Measurements from ENCODE around the gene ADCYAP1. TPM values are rescaled to one million over a fixed set of nuclear protein-coding genes. Genes with fewer than 3 reads are reported as not detected.

The ADCYAP1 gene
- total and polyA plus RNA-seq, 10 donors: 0.02 to 0.82 (median 0.34) TPM; not detected in 5

Other genes with a start within 250 kb of the ADCYAP1 start
- gene TYMS, start 247.2 kb upstream of the ADCYAP1 start, total RNA-seq: 10 to 100 TPM in 4 of 7 donors, 1 to 10 TPM in 3; 4.4 to 17.7 (median 14.4) TPM
- 10 to 100 TPM in 2 of 3 donors, 1 to 10 TPM in 1; 4.4 to 24.7 (median 16.1) TPM for gene TYMS, start 247.2 kb upstream of the ADCYAP1 start, polyA plus RNA-seq
- 100 to 1,000 TPM in 2 of 7 donors, 10 to 100 TPM in 5; 37.9 to 125 (median 76.8) TPM for gene ENOSF1, start 192.2 kb upstream of the ADCYAP1 start, total RNA-seq
- gene ENOSF1, start 192.2 kb upstream of the ADCYAP1 start, polyA plus RNA-seq: 10 to 100 TPM; 28.2 to 45.7 (median 37.2) TPM
- gene YES1, start 92.6 kb upstream of the ADCYAP1 start, total RNA-seq: 100 to 1,000 TPM in 2 of 7 donors, 10 to 100 TPM in 5; 52.1 to 128 (median 97.1) TPM
- 10 to 100 TPM in 1 of 3 donors, 1 to 10 TPM in 2; 8.4 to 24.2 (median 9.3) TPM for gene YES1, start 92.6 kb upstream of the ADCYAP1 start, polyA plus RNA-seq

Measured in spleen (tissue), 10 donors.